Measurements from ENCODE around the gene ZNF497. TPM values are rescaled to one million over a fixed set of nuclear protein-coding genes. Genes with fewer than 3 reads are reported as not detected.

ZNF497 gene
- total and polyA plus RNA-seq, 2 of the 13 experiments (the other 11 are each of a cell fraction or from before 2014, with no cell fraction given), result 1.5 to 1.9 TPM

- TF ChIP-seq KMT2A (CRISPR knock-in tag; IDR thresholded peaks at IDR 0.05) (peak; percentile 64; the same call in 1 of the 2 replicates), ZSCAN21 (CRISPR knock-in tag; IDR thresholded peaks at IDR 0.05; ENCODE audit: borderline replicate concordance) (no peak), SRSF9 (IDR thresholded peaks at IDR 0.05; ENCODE audit: borderline replicate concordance, insufficient read depth, low read depth, low read length, poor library complexity, severe bottlenecking) (no peak), ZC3H4 (CRISPR knock-in tag; IDR thresholded peaks at IDR 0.05; ENCODE audit: borderline replicate concordance) (no peak), ZNF503 (CRISPR knock-in tag; IDR thresholded peaks at IDR 0.05) (peak; percentile 75), ZNF775 (CRISPR knock-in tag; IDR thresholded peaks at IDR 0.05; ENCODE audit: borderline replicate concordance) (no peak), IRF2 (CRISPR knock-in tag; IDR thresholded peaks at IDR 0.05) (peak; percentile 25), ZNF326 (CRISPR knock-in tag; IDR thresholded peaks at IDR 0.05; ENCODE audit: borderline replicate concordance) (no peak), CBX2 (IDR thresholded peaks at IDR 0.05; ENCODE audit: low read depth, low read length) (no peak), CBX2 (CRISPR knock-in tag; IDR thresholded peaks at IDR 0.05; ENCODE audit: low read depth) (no peak), ZNF441 (CRISPR knock-in tag; IDR thresholded peaks at IDR 0.05; ENCODE audit: borderline replicate concordance) (peak; percentile 67; the same call in 1 of the 2 replicates), ZNF709 (CRISPR knock-in tag; IDR thresholded peaks at IDR 0.05) (peak; percentile 72; the same call in 1 of the 2 replicates), KLF16 (CRISPR knock-in tag; IDR thresholded peaks at IDR 0.05) (peak in 1 of 2 experiments; percentile 35; a peak in 1 of 4 replicates), AKAP8 (CRISPR knock-in tag; IDR thresholded peaks at IDR 0.05) (no peak; the same call in 1 of the 2 replicates), ZNF274 (CRISPR knock-in tag; IDR thresholded peaks at IDR 0.05) (no peak; the same call in 1 of the 2 replicates), POLR2AphosphoS2 (IDR thresholded peaks at IDR 0.05; ENCODE audit: low read depth, low read length) (no peak), ZNF232 (CRISPR knock-in tag; IDR thresholded peaks at IDR 0.05; ENCODE audit: borderline replicate concordance) (peak; percentile 73; the same call in 1 of the 2 replicates), ZBTB37 (CRISPR knock-in tag; IDR thresholded peaks at IDR 0.05) (0 out of 2 replicates have a peak, but pooled peaks have one; percentile 21), HDAC2 (CRISPR knock-in tag; IDR thresholded peaks at IDR 0.05) (peak; percentile 82), FOXK2 (IDR thresholded peaks at IDR 0.05) (no peak), ZNF30 (CRISPR knock-in tag; IDR thresholded peaks at IDR 0.05) (no peak), ZFP62 (CRISPR knock-in tag; IDR thresholded peaks at IDR 0.05) (no peak)
- TF ChIP-seq, protein P1, sequence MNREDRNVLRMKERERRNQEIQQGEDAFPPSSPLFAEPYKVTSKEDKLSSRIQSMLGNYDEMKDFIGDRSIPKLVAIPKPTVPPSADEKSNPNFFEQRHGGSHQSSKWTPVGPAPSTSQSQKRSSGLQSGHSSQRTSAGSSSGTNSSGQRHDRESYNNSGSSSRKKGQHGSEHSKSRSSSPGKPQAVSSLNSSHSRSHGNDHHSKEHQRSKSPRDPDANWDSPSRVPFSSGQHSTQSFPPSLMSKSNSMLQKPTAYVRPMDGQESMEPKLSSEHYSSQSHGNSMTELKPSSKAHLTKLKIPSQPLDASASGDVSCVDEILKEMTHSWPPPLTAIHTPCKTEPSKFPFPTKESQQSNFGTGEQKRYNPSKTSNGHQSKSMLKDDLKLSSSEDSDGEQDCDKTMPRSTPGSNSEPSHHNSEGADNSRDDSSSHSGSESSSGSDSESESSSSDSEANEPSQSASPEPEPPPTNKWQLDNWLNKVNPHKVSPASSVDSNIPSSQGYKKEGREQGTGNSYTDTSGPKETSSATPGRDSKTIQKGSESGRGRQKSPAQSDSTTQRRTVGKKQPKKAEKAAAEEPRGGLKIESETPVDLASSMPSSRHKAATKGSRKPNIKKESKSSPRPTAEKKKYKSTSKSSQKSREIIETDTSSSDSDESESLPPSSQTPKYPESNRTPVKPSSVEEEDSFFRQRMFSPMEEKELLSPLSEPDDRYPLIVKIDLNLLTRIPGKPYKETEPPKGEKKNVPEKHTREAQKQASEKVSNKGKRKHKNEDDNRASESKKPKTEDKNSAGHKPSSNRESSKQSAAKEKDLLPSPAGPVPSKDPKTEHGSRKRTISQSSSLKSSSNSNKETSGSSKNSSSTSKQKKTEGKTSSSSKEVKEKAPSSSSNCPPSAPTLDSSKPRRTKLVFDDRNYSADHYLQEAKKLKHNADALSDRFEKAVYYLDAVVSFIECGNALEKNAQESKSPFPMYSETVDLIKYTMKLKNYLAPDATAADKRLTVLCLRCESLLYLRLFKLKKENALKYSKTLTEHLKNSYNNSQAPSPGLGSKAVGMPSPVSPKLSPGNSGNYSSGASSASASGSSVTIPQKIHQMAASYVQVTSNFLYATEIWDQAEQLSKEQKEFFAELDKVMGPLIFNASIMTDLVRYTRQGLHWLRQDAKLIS (CRISPR knock-in tag; IDR thresholded peaks at IDR 0.05), result no peak
Observed at GRCh38 chr19:58362272-58362994, at the start of gene ZNF497 (continued).
